Thyroid gland (tissue), 4 donors: ENCODE results near the gene RSPH1. TPM values are rescaled to one million over a fixed set of nuclear protein-coding genes. Genes with fewer than 3 reads are reported as not detected.
A peak's percentile ranks its signal among the peaks of the same experiment; 100 is the strongest.

Experiments used
- DNase-seq, 2 donors: peaks; one replicate each; pipeline ENCODE4 v3.0.0-alpha.2; 2019
- H3K27ac ChIP-seq, 3 donors: fragments of 200-600 bp; sonication (generic); 1 replicate in 2 of 3; 2 replicates in 1 of 3; pipeline ENCODE4 v1.5.1; 2016 to 2019; ENCODE audit warnings: mild to moderate bottlenecking in 1 of 3, moderate library complexity in 1 of 3
- H3K27me3 ChIP-seq: fragments of 200-600 bp; sonication (generic); one replicate; pipeline ENCODE4 v1.5.1; 2019
- H3K36me3 ChIP-seq, 2 donors: fragments of 200-600 bp; sonication (generic); one replicate each; pipeline ENCODE4 v1.5.1; 2016 to 2019
- H3K4me1 ChIP-seq, 2 donors: fragments of 200-600 bp; sonication (generic); one replicate each; pipeline ENCODE4 v1.5.1; 2017 to 2019
- H3K4me3 ChIP-seq, 3 donors: fragments of 200-600 bp; sonication (generic); replicated peaks in 1 of 3; 1 replicate in 2 of 3; 2 replicates in 1 of 3; pipeline ENCODE4 v1.5.1; 2016; ENCODE audit warnings: mild to moderate bottlenecking in 1 of 3
- H3K9me3 ChIP-seq: fragments of 200-600 bp; sonication (generic); one replicate; pipeline ENCODE4 v1.5.1; 2017
- POLR2A ChIP-seq, 2 donors: fragments of 450-650 bp; IDR thresholded peaks; one replicate each; pipeline ENCODE4 v1.6.1; 2017; ENCODE audit warnings: antibody characterized with exemption in 2 of 2, mild to moderate bottlenecking in 2 of 2, moderate library complexity in 1 of 2
- WGBS, 2 donors: methylation state at CpG; one replicate each; pipeline ENCODE4 v1.1.5; 2017; 5-methylcytosine and 5-hydroxymethylcytosine counted together
- intact Hi-C: fragments of 100-400 bp; cut with DNase I; formaldehyde crosslinking; loops from one replicate; pipeline ENCODE4 v1.15.1; 2023
- total RNA-seq, 4 donors: library from RNA; depleted of rRNA; stranded (reverse); fragments of >200 nt; gene quantifications; one replicate each; pipeline ENCODE4 v1.2.3, GENCODE V29; 2016
- TF ChIP-seq, protein P1 (sequence below), 6 experiments: fragments of 200-600 bp in 3 of 6; fragments of 450-650 bp in 3 of 6; sonication (generic) in 3 of 6; IDR thresholded peaks; one replicate each; pipeline ENCODE4 v1.5.1; 2016 to 2019; ENCODE audit warnings: antibody characterized with exemption in 6 of 6, mild to moderate bottlenecking in 2 of 6, inconsistent platforms in 1 of 6, moderate library complexity in 1 of 6

The RSPH1 gene
- total RNA-seq, 4 donors from 2014 or later, result 2.7 to 3.7 (median 3.0) TPM

DNA sequence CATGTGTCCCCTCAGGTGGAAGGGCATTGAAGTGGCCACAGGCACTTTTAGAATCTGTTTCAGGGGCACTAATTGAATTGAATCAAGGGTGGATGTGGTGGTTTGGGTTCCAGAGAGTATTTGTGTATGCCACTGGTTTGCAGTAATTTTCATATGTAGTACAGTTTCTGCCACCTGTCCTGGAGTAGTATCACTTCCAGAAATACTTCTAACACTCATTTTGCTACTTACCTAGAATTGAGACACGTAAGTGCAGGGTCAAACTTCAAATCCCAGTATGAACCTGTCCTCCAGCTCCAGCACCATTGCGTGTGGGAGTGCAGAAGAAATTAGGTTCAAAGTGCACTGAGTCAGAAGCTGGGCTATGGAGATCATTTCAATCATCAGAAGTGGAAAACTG, 26.8 kb downstream of the RSPH1 start:
- TF ChIP-seq, protein P1, sequence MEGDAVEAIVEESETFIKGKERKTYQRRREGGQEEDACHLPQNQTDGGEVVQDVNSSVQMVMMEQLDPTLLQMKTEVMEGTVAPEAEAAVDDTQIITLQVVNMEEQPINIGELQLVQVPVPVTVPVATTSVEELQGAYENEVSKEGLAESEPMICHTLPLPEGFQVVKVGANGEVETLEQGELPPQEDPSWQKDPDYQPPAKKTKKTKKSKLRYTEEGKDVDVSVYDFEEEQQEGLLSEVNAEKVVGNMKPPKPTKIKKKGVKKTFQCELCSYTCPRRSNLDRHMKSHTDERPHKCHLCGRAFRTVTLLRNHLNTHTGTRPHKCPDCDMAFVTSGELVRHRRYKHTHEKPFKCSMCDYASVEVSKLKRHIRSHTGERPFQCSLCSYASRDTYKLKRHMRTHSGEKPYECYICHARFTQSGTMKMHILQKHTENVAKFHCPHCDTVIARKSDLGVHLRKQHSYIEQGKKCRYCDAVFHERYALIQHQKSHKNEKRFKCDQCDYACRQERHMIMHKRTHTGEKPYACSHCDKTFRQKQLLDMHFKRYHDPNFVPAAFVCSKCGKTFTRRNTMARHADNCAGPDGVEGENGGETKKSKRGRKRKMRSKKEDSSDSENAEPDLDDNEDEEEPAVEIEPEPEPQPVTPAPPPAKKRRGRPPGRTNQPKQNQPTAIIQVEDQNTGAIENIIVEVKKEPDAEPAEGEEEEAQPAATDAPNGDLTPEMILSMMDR (IDR thresholded peaks at IDR 0.05), result no peak
- no peak for TF ChIP-seq POLR2A (IDR thresholded peaks at IDR 0.05)
- intact Hi-C loops, result no loop called here
- H3K4me3 ChIP-seq, result no peak overlapping the region
- H3K4me1 ChIP-seq, result peaks cover 4 to 6% of the 10 kb centered on the region in 2 donors
- no peak overlapping the region for H3K27ac ChIP-seq
- H3K9me3 ChIP-seq, result no peaks in the 10 kb centered on the region
- no peak for DNase-seq
- no peaks in the 10 kb centered on the region for H3K36me3 ChIP-seq
- 98 to 100% methylated on average over 2 of the region's 2 CpGs for WGBS, 2 donors
- no peaks in the 10 kb centered on the region for H3K27me3 ChIP-seq

DNA sequence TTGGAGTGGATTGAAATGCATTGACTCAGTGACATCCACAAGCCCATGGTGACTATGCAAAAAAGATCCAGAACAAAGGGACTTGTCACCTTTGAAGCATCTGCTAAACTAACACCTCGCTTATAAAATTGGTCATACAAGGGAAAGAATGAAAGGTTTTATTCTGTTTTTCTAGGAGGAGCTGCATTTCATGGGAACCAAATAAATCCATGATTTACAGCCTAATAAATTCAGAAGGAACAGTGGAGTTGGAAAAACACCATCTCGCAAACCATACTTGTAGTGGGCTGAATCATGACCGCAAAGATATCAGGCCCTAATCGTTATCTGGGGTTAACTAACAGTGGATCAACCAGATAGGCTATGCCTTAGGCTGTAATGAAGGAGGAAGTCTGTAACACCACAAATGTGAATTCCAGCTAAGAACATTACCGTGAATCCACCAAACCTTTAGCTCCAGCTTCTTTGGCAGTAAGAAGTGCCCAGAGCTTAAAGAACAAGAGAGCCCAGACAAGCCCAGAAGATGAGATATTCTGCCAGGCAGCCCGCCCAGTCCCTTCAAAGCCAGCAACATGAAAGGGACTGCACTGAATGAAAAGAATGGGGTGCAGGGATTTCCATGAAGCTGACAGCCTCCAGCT, 27.4 kb downstream of the RSPH1 start:
- no peak for TF ChIP-seq POLR2A (IDR thresholded peaks at IDR 0.05)
- TF ChIP-seq, protein P1 (IDR thresholded peaks at IDR 0.05), result no peak
- H3K4me3 ChIP-seq, result no peak overlapping the region
- no peak overlapping the region for H3K27ac ChIP-seq
- H3K9me3 ChIP-seq, result no peaks in the 10 kb centered on the region
- H3K36me3 ChIP-seq, result no peaks in the 10 kb centered on the region
- H3K27me3 ChIP-seq, result no peaks in the 10 kb centered on the region
- DNase-seq, result no peak
- WGBS, 2 donors, result 90 to 95% methylated on average over 6 of the region's 6 CpGs
- H3K4me1 ChIP-seq, result peaks cover 4 to 6% of the 10 kb centered on the region in 2 donors
- intact Hi-C loops, result no loop called here

GRCh38 chr21:42467140-42467983, 28.7 kb downstream of the RSPH1 start:
- Histone ChIP-seq H3K27ac (no peak overlapping the region), H3K4me3 (no peak overlapping the region), H3K36me3 (no peaks in the 10 kb centered on the region), H3K27me3 (no peaks in the 10 kb centered on the region), H3K9me3 (no peaks in the 10 kb centered on the region), H3K4me1 (peaks cover 4 to 6% of the 10 kb centered on the region in 2 donors)
- 39 to 55% methylated on average over 12 of the region's 12 CpGs for WGBS, 2 donors
- intact Hi-C loops, result no loop called here
- DNase-seq, result peak; percentile 30 to 32
- TF ChIP-seq, protein P1 (IDR thresholded peaks at IDR 0.05), result peak in 4 of 6 experiments; percentile 28 to 41 (median 34)
- TF ChIP-seq POLR2A (IDR thresholded peaks at IDR 0.05), result no peak

DNA sequence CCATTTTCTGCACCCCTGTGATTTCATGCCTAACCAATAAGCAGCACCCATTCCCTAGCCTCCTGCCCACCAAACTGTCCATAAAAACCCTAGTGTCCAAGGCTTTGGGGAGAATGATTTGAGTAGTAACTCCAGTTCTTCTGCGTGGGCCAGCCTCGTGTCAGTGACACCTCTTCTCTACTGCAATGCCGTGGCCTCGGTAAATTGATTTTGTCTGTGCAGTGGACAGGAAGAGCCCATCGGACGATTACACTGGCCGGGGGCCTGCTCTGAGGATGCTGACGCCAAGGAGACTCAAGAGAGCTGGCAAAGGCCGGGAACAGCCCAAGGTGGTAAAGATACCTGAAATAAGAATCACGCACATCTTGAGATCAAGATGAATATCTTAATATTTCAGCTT, 29.3 kb downstream of the RSPH1 start:
- intact Hi-C loops, result no loop called here
- Histone ChIP-seq H3K27me3 (no peaks in the 10 kb centered on the region), H3K4me1 (peaks cover 4 to 6% of the 10 kb centered on the region in 2 donors), H3K9me3 (no peaks in the 10 kb centered on the region), H3K4me3 (no peak overlapping the region), H3K27ac (no peak overlapping the region), H3K36me3 (no peaks in the 10 kb centered on the region)
- 90 to 93% methylated on average over 10 of the region's 10 CpGs for WGBS, 2 donors
- DNase-seq, result no peak
- TF ChIP-seq, protein P1 (IDR thresholded peaks at IDR 0.05), result no peak
- TF ChIP-seq POLR2A (IDR thresholded peaks at IDR 0.05), result no peak

GRCh38 chr21:42465803-42466127, 30.3 kb downstream of the RSPH1 start:
- Histone ChIP-seq H3K36me3 (no peaks in the 10 kb centered on the region), H3K27me3 (no peaks in the 10 kb centered on the region), H3K4me3 (no peak overlapping the region), H3K27ac (no peak overlapping the region), H3K9me3 (no peaks in the 10 kb centered on the region), H3K4me1 (peaks cover 4 to 6% of the 10 kb centered on the region in 2 donors)
- TF ChIP-seq POLR2A (IDR thresholded peaks at IDR 0.05), result no peak
- TF ChIP-seq, protein P1 (IDR thresholded peaks at IDR 0.05), result no peak
- 88 to 100% methylated on average over 3 of the region's 3 CpGs for WGBS, 2 donors
- intact Hi-C loops, result no loop called here
- DNase-seq, result no peak
